GM21526 (cell line): ENCODE data around the gene TMEM63C.

ENCODE experiments used
- ATAC-seq: cut with Tn5 transposase; IDR thresholded peaks from one replicate; pipeline ENCODE4 v1.9.1; 2021; ENCODE audit warnings: moderate library complexity; ENCODE audit not compliant: unreplicated experiment, low FRiP score

The TMEM63C gene

DNA sequence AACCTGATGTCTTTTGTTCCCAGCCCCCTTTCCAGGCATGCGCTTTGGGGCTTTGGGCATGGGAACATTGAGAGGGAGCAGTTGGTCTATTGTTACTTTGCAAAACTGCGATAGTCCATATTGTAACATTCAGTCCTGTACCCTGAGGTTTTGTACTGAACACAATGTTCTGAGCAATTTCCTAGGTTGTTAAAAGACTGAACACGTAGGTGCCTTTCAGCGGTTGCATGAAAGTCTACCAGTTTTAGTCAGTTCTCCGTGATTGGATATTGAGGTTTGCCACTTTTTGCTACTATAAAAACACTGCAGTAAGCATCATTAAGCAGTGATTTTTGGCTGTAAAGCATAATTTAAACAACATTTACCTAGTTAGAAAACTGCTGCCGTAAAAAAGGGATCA is 69.3 kb downstream of the TMEM63C start:
- no peak for ATAC-seq

GRCh38 chr14:77251870-77252269 is 70.3 kb downstream of the TMEM63C start:
- ATAC-seq = no peak

DNA sequence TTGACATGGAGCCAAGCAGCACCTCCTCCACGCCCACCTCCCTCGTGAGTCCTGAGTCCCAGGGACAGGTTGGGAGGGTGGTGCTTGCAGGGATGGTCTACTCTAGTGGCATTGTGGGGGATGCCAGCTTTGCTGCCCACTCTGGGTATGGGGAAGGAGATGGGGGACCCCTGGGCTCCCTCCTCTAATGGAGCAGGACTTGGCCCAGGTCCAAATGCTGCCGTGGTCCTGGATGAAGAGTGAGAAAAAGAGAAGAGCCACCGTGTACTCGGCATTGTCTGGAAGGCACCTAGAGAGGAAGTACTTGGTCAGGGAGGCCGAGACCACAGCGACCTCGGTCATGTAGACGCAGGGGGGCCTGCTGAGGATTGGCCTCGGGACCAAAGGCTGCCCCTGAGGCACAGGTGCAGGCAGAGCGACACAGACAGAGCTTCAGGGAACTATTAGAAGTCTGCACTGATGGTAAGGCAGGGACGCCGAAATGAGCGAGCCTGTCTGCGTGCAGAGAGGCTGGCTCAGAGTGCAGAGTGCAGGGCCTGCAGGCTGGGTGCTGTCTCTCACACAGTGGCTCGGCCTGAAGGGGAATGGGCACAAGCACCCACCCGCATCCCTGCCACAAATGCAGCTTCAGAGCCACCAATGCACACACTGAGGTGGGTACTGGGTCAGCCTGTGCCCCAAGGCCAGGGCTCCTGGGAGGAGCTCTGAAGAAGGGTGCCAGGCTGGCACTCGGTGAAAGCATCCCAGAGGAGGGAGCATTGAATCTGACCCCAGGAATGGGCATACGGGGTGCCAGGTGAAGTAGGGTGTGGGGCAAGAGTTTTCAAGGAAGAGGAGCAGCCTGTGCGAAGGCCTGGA is 72.0 kb downstream of the TMEM63C start:
- ATAC-seq = no peak

DNA sequence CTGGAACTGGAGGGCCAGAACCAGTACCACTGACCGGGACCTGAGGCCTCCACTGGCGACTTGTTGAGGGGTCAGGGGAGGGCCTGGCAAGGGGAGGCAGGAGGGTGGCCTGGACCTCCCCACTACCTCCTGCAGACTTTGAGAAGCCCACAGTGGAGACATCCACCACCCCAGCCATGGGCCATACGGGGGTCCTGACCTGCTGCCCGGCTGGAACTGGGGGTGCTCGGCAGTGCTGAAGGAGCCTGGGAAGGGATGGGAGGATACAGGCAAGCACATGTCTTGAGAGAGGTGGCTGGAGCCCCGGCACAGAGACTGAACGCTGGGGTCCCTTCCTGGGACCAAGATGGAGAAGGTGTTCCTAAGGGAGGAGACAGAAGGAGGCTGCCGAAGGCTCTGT is 75.1 kb downstream of the TMEM63C start:
- ATAC-seq = no peak

GRCh38 chr14:77257700-77258099 is 76.1 kb downstream of the TMEM63C start:
- ATAC-seq = no peak

- no peak for ATAC-seq
Observed at GRCh38 chr14:77258566-77258965, 77.0 kb downstream of the TMEM63C start.

DNA sequence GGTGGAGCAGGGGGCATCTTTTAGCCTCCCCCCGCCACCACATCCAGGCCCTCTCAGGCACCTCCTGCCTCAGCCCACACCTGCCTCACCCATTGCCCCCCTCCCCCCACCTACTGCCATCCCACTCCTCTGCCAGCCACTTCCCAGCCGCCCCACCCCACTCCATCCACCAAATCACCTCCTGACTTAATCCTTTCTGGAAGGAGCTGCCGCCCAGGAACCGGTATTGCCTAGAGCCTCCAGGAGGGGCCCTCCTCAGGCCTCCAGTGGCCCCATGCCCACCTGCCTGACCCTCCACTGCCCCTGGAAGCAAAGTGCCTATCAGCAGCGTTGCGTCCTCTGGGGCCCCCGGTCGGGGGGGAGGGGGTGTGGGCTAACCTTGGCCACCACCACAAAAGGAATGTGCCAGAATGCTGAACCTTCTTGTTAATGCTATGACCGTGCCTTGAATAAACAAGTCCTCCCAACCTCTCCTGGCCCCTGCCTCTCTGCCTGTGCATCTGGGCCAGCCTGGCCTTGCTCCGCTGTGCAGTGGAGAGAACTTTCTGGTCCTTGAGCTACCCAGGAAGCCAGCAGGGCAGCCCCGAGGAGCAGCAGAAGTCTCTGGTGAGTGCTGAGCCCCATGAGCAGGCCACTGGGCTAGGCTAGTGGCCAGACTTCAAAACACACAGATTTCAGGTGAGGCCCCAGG is 77.6 kb downstream of the TMEM63C start:
- no peak for ATAC-seq

GRCh38 chr14:77260199-77260598 is 78.6 kb downstream of the TMEM63C start:
- ATAC-seq = no peak

DNA sequence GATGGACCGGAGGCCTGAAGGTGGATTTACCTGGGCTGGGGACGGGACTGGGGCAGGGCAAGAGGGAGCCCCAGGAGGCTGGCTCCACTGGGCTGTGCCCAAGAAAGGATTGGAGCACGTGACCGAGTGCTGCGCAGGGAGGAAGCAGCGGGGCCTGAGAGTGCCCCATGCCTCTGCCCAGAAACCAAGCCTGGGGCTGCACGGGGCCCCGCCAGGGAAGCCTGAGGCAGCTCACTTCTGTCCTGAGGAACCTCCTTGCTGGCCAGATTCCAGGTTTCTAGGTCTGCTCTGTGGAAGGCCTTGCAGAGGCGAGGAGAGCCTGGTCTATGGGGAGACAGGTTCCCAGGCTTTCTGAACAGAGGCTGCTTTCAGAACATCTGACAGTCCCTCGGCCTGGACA is 79.0 kb downstream of the TMEM63C start:
- no peak for ATAC-seq

DNA sequence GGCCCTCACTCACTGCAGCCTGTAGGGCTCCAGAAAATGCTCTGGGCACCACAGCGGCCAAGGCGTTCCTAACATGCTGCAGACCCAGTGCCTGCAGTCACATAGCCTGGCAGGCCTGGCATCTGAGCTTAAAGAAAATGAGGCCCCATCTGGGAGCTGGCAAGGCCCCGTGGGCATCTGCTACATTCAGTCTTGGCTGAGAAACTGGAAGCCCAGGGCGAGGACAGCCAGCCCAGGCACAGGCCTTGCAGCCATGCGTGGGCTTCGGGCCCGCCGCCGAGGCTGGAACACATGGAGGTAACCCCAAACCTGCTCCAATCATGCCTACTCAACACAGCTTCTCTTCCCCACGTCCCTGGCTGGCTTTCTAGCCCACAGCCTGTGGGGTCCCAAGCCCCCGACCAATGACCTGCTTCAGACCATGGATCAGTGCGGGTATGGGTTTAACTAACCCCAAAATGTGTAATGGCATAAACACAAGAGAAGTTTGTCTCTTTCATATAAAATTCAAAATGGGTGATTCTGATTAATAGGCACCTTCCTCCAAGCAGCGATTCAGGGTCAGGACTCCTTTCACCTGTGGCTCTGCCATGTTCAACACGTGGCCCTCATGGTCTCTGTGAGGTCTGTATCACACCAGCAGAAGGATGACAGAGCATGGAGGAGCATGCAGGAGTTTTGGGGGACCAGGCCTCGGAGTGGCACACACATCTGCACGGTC is 83.0 kb downstream of the TMEM63C start:
- no peak for ATAC-seq

DNA sequence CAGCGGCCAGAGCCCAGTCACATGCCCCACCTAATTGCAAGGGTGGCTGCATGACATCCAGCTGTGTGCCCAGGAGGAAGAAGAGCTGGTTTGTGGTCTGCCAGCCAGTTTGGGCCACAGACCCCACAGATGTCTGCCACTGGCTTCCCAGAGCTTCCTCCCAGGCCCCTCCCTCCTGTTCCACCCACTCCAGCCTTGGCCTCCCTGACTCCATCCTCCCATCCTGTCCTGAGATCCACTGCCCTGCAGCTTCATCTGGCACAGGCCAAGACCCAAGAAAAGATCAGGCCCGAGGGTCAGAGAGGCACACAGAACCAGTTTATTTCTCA is 83.6 kb downstream of the TMEM63C start:
- no peak for ATAC-seq

- no peak for ATAC-seq
Observed at GRCh38 chr14:77265561-77266335, 84.2 kb downstream of the TMEM63C start.

GRCh38 chr14:77266336-77266735 is 84.7 kb downstream of the TMEM63C start:
- no peak for ATAC-seq

GRCh38 chr14:77267937-77268699 is 86.5 kb downstream of the TMEM63C start:
- ATAC-seq = no peak

- no peak for ATAC-seq
Observed at GRCh38 chr14:77268989-77269600, 87.5 kb downstream of the TMEM63C start.

GRCh38 chr14:77270361-77271112 is 88.9 kb downstream of the TMEM63C start:
- ATAC-seq = no peak

DNA sequence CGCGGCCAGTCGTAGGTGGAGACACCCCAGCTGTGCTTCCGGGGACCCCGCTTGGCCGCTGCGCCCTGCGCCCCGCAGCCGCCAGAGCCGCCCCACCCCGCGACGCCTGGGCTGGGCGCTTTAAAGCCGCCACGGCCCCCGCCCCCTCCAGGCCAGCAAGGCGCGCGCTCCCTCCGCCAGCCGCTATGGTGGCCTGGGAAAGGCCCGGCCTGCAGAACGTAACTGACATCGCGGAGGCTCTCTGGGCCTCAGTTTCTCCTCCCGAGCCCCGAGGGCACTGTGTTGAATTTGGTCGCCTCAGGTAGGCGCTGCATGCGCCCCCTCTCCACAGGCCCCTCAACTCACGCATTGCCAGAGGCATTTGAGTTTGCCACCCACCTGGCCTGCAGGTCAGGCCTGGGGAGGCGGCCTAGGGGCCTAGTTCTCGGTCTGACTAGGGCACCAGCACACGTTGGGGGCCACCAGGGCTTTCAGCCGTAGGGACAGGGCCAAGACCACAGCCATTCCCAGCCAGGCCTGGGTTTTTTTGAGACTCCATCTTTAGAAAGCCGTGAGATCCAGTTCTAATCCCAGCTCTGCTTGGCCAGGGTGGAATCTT is 89.6 kb downstream of the TMEM63C start, which contains the start of gene NGB:
Gene NGB, minus strand, starts transcription at position 94 of the 598 bp plus-strand sequence. CDS start 269 bp downstream, outside the sequence.
- no peak for ATAC-seq

GRCh38 chr14:77272261-77272660 is 90.7 kb downstream of the TMEM63C start:
- ATAC-seq = no peak
